OCI-LY7 (cell line): ENCODE results near the gene REEP5. TPM values are rescaled to one million over a fixed set of nuclear protein-coding genes. Genes with fewer than 3 reads are reported as not detected.

Source experiments
- BruUV-seq: library from RNA; stranded (reverse); fragments of 400-500 nt; replicated peaks from 2 replicates; lab custom pipeline; 2021; lab: Mats Ljungman, UMichigan
- CTCF ChIA-PET: fragments of 300-600 bp; sonication (Branson Sonifier 250); formaldehyde crosslinking; loops from one replicate; lab custom pipeline; 2022; ENCODE audit warnings: antibody characterized with exemption; ENCODE audit not compliant: unreplicated experiment; lab: Charles Lee
- POLR2A ChIA-PET: fragments of 300-600 bp; sonication (Branson Sonifier 250); formaldehyde crosslinking; loops from one replicate; lab custom pipeline; 2022; ENCODE audit warnings: antibody characterized with exemption; lab: Charles Lee
- DNase-seq: peaks from one replicate; pipeline ENCODE4 v3.0.0-alpha.2; 2015; ENCODE audit warnings: low spot score
- H2AFZ ChIP-seq: fragments of 200-600 bp; sonication (generic), shearing (Covaris generic); 2 replicates; pipeline ENCODE4 v1.6.1; 2014; ENCODE audit warnings: mild to moderate bottlenecking, antibody characterized with exemption, low read length, moderate library complexity
- H3K27ac ChIP-seq: fragments of 200-600 bp; sonication (generic); 2 replicates; pipeline ENCODE4 v1.5.1; 2014; ENCODE audit warnings: mixed run types, low read depth, mild to moderate bottlenecking, moderate library complexity, low read length, inconsistent platforms; ENCODE audit not compliant: poor library complexity, severe bottlenecking
- H3K36me3 ChIP-seq: fragments of 200-600 bp; sonication (generic); 2 replicates; pipeline ENCODE4 v1.6.1; 2014; ENCODE audit warnings: mild to moderate bottlenecking, antibody characterized with exemption, low read length, moderate library complexity, mixed read lengths; ENCODE audit not compliant: insufficient read depth
- H3K4me1 ChIP-seq: fragments of 200-600 bp; sonication (generic); 2 replicates; pipeline ENCODE4 v1.5.1; 2014; ENCODE audit warnings: mild to moderate bottlenecking, low read length; ENCODE audit not compliant: insufficient read depth, poor library complexity, severe bottlenecking
- H3K4me2 ChIP-seq: fragments of 200-600 bp; sonication (generic); 2 replicates; pipeline ENCODE4 v1.6.1; 2014; ENCODE audit warnings: mild to moderate bottlenecking, low read length
- H3K4me3 ChIP-seq: fragments of 200-600 bp; sonication (generic); 2 replicates; pipeline ENCODE4 v1.5.1; 2014; ENCODE audit warnings: mild to moderate bottlenecking, low read depth, low read length; ENCODE audit not compliant: poor library complexity, severe bottlenecking
- H3K79me2 ChIP-seq: fragments of 200-600 bp; sonication (generic); 2 replicates; pipeline ENCODE4 v1.6.1; 2016; ENCODE audit warnings: low read depth, mild to moderate bottlenecking, low read length, moderate library complexity, mixed read lengths; ENCODE audit not compliant: insufficient read depth
- H3K9me2 ChIP-seq: fragments of 200-600 bp; sonication (generic); 2 replicates; pipeline ENCODE4 v1.6.1; 2016; ENCODE audit warnings: mild to moderate bottlenecking, low read length, mixed read lengths; ENCODE audit not compliant: insufficient read depth
- H3K9me3 ChIP-seq: fragments of 200-600 bp; sonication (generic); 2 replicates; pipeline ENCODE4 v1.6.1; 2014; ENCODE audit warnings: mild to moderate bottlenecking, mixed run types, low read length, mixed read lengths
- H4K20me1 ChIP-seq: fragments of 200-600 bp; sonication (generic); 2 replicates; pipeline ENCODE4 v1.6.1; 2014; ENCODE audit warnings: mild to moderate bottlenecking, antibody characterized with exemption, low read length, moderate library complexity, mixed read lengths; ENCODE audit not compliant: insufficient read depth
- CTCF ChIP-seq: fragments of 200-600 bp; sonication (generic); conservative IDR thresholded peaks from 2 replicates; pipeline ENCODE4 v1.5.1; 2014; ENCODE audit warnings: mild to moderate bottlenecking, antibody characterized with exemption, low read length, moderate library complexity, mixed read lengths
- EZH2phosphoT487 ChIP-seq: fragments of 200-600 bp; sonication (generic); IDR thresholded peaks from 2 replicates; pipeline ENCODE4 v1.6.1; 2018; ENCODE audit warnings: low read depth, borderline replicate concordance, mild to moderate bottlenecking, mixed run types, antibody characterized with exemption, low read length, moderate library complexity, mixed read lengths
- intact Hi-C: fragments of 100-400 bp; cut with micrococcal nuclease; formaldehyde crosslinking; loops from one replicate; pipeline ENCODE4 v1.10.0; 2022; ENCODE audit not compliant: unreplicated experiment
- total RNA-seq, 2 experiments: library from RNA; depleted of rRNA in 1 of 2; stranded (reverse); fragments of >200 nt in 1 of 2; shearing (Covaris generic) in 1 of 2; gene quantifications; 2 replicates each; pipeline ENCODE4 v1.2.3, GENCODE V29; 2014 to 2022

Gene REEP5
- total RNA-seq, 2 experiments from 2014 or later = 25.5 to 32.0 TPM

GRCh38 chr5:112876362-112876761 lies 45.7 kb downstream of the REEP5 start:
- H3K4me2 ChIP-seq = no peak overlapping the region
- no peak for DNase-seq
- H3K79me2 ChIP-seq = no peaks in the 10 kb centered on the region
- H3K36me3 ChIP-seq = peaks cover 62% of the 10 kb centered on the region
- H3K4me3 ChIP-seq = no peak overlapping the region
- H3K27ac ChIP-seq = no peak overlapping the region
- intact Hi-C loops = no loop called here
- no peak for TF ChIP-seq CTCF
- no peak for TF ChIP-seq EZH2phosphoT487
- ChIA-PET POLR2A (interaction anchor here (1.2 kb wide), 1 partner anchor 28 kb away, joined by 3 read pairs; no protein-coding TSS in a partner anchor), CTCF (no interaction called here)
- no peaks in the 10 kb centered on the region for H3K9me3 ChIP-seq
- BruUV-seq = no TSS peak
- no peak overlapping the region for H2AFZ ChIP-seq
- H4K20me1 ChIP-seq = no peaks in the 10 kb centered on the region
- peaks cover 3% of the 10 kb centered on the region for H3K4me1 ChIP-seq
- H3K9me2 ChIP-seq = no peaks in the 10 kb centered on the region

- no peak overlapping the region for H3K4me3 ChIP-seq
- no peak for DNase-seq
- H3K36me3 ChIP-seq = peaks cover 62% of the 10 kb centered on the region
- no peaks in the 10 kb centered on the region for H3K9me2 ChIP-seq
- H3K27ac ChIP-seq = no peak overlapping the region
- no peaks in the 10 kb centered on the region for H3K9me3 ChIP-seq
- H3K79me2 ChIP-seq = no peaks in the 10 kb centered on the region; the same call in 1 of the 2 replicates
- BruUV-seq = no TSS peak
- CTCF ChIA-PET = no interaction called here
- POLR2A ChIA-PET = interaction anchor here (0.7 to 1.4 kb wide), 2 partner anchors 10 to 183 kb away, joined by 4 read pairs; partner anchors contain the start of gene SRP19
- H3K4me1 ChIP-seq = no peaks in the 10 kb centered on the region
- intact Hi-C loops = no loop called here
- no peak overlapping the region for H2AFZ ChIP-seq
- H3K4me2 ChIP-seq = no peak overlapping the region
- no peaks in the 10 kb centered on the region for H4K20me1 ChIP-seq
- TF ChIP-seq CTCF = no peak
- TF ChIP-seq EZH2phosphoT487 = no peak
These were observed 51.1 kb downstream of the REEP5 start for GRCh38 chr5:112870966-112871365.

GRCh38 chr5:112869948-112870347 lies 52.1 kb downstream of the REEP5 start:
- DNase-seq = no peak
- BruUV-seq = no TSS peak
- Histone ChIP-seq H4K20me1 (no peaks in the 10 kb centered on the region), H3K9me3 (no peaks in the 10 kb centered on the region), H3K27ac (no peak overlapping the region), H3K4me3 (no peak overlapping the region), H3K4me1 (no peaks in the 10 kb centered on the region), H3K79me2 (no peaks in the 10 kb centered on the region; the same call in 1 of the 2 replicates), H3K4me2 (no peak overlapping the region), H2AFZ (no peak overlapping the region), H3K36me3 (peaks cover 62% of the 10 kb centered on the region), H3K9me2 (no peaks in the 10 kb centered on the region)
- TF ChIP-seq EZH2phosphoT487 (no peak), CTCF (no peak)
- POLR2A ChIA-PET = interaction anchor here (0.7 to 1.6 kb wide), 4 partner anchors 9 to 81 kb away, joined by 3 to 5 read pairs (median 4); no protein-coding TSS in a partner anchor
- CTCF ChIA-PET = no interaction called here
- intact Hi-C loops = loop anchor here (10.0 kb wide), 1 partner anchor 705 kb away; no protein-coding TSS in a partner anchor
